Measurements from ENCODE around the gene SRD5A1. TPM values are rescaled to one million over a fixed set of nuclear protein-coding genes. Genes with fewer than 3 reads are reported as not detected.

The SRD5A1 gene
- total RNA-seq, 1 donor from 2014 or later: 14.8 TPM

DNA sequence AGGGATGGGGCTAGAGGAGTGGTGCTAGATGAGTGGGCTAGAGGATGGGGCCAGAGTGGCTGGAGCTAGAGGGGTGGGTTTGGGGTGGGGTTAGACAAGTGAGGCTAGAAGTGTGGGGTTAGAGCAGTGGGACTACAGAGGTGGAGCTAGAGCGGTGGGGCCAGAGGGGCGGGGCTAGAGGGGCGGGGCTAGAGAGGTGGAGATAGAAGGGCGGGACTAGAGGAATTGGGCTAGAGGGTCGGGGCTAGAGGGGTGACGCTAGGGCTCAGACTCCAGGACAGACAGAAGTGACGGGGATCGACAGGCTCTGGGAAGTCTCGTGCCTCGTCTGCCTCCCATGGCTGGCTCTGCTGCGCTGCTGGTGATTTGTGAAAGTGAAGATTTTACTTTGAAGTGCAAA lies 49.0 kb downstream of the SRD5A1 start:
- CTCF ChIA-PET: interaction anchor here (0.7 kb wide), 1 partner anchor 63 kb away, joined by 3 read pairs; no protein-coding TSS in a partner anchor
- POLR2A ChIA-PET: no interaction called here
- no peak overlapping the region for H3K27ac Mint-ChIP-seq
- TF ChIP-seq CTCF (IDR thresholded peaks at IDR 0.05): no peak
- DNase-seq (no peak), ATAC-seq (ENCODE audit: low read depth) (no peak)
- no peaks in the 10 kb centered on the region for H3K9me3 Mint-ChIP-seq
- intact Hi-C loops (cut with micrococcal nuclease): no loop called here
- no peaks in the 10 kb centered on the region for H3K36me3 Mint-ChIP-seq (ENCODE audit: low read depth)
- peaks cover 33% of the 10 kb centered on the region for H3K27me3 Mint-ChIP-seq
- H3K4me1 Mint-ChIP-seq: peaks cover 2% of the 10 kb centered on the region
- no peak overlapping the region for H3K4me3 Mint-ChIP-seq

GRCh38 chr5:6683241-6683640 lies 50.0 kb downstream of the SRD5A1 start:
- Mint-ChIP-seq H3K9me3 (no peaks in the 10 kb centered on the region), H3K27ac (no peak overlapping the region), H3K27me3 (peaks cover 37% of the 10 kb centered on the region), H3K4me3 (no peak overlapping the region), H3K36me3 (ENCODE audit: low read depth) (no peaks in the 10 kb centered on the region), H3K4me1 (peaks cover 2% of the 10 kb centered on the region)
- TF ChIP-seq CTCF (IDR thresholded peaks at IDR 0.05): no peak
- CTCF ChIA-PET: no interaction called here
- POLR2A ChIA-PET: no interaction called here
- ATAC-seq (ENCODE audit: low read depth): no peak
- intact Hi-C loops (cut with micrococcal nuclease): no loop called here
- no peak for DNase-seq

- CTCF ChIA-PET: no interaction called here
- H3K4me1 Mint-ChIP-seq: peaks cover 2% of the 10 kb centered on the region
These were observed 50.8 kb downstream of the SRD5A1 start for GRCh38 chr5:6684075-6684474.

GRCh38 chr5:6686501-6686900 lies 53.3 kb downstream of the SRD5A1 start:
- Mint-ChIP-seq H3K9me3 (no peaks in the 10 kb centered on the region), H3K36me3 (ENCODE audit: low read depth) (no peaks in the 10 kb centered on the region), H3K4me3 (no peak overlapping the region), H3K4me1 (peaks cover 2% of the 10 kb centered on the region), H3K27ac (no peak overlapping the region), H3K27me3 (peaks cover 48% of the 10 kb centered on the region)
- TF ChIP-seq CTCF (IDR thresholded peaks at IDR 0.05): no peak
- intact Hi-C loops (cut with micrococcal nuclease): no loop called here
- no peak for ATAC-seq (ENCODE audit: low read depth)
- no peak for DNase-seq
- ChIA-PET CTCF (interaction anchor here (0.8 kb wide), 1 partner anchor 9 kb away, joined by 3 read pairs; no protein-coding TSS in a partner anchor), POLR2A (interaction anchor here (0.6 kb wide), 1 partner anchor 545 kb away, joined by 8 read pairs; no protein-coding TSS in a partner anchor)

More at GRCh38 chr5:6684075-6684474, 50.8 kb downstream of the SRD5A1 start:
- Mint-ChIP-seq H3K36me3 (ENCODE audit: low read depth) (no peaks in the 10 kb centered on the region), H3K4me3 (no peak overlapping the region), H3K9me3 (no peaks in the 10 kb centered on the region), H3K27ac (no peak overlapping the region), H3K27me3 (peaks cover 38% of the 10 kb centered on the region)
- ATAC-seq (ENCODE audit: low read depth) (no peak), DNase-seq (no peak)
- intact Hi-C loops (cut with micrococcal nuclease): no loop called here
- POLR2A ChIA-PET: no interaction called here
- no peak for TF ChIP-seq CTCF (IDR thresholded peaks at IDR 0.05)

- H3K36me3 Mint-ChIP-seq (ENCODE audit: low read depth): no peaks in the 10 kb centered on the region
- H3K27me3 Mint-ChIP-seq: peaks cover 48% of the 10 kb centered on the region
- H3K4me1 Mint-ChIP-seq: peaks cover 2% of the 10 kb centered on the region
- no peaks in the 10 kb centered on the region for H3K9me3 Mint-ChIP-seq
- DNase-seq (no peak), ATAC-seq (ENCODE audit: low read depth) (no peak)
- TF ChIP-seq CTCF (IDR thresholded peaks at IDR 0.05): no peak
- no peak overlapping the region for H3K27ac Mint-ChIP-seq
- CTCF ChIA-PET: interaction anchor here (0.8 kb wide), 1 partner anchor 9 kb away, joined by 3 read pairs; no protein-coding TSS in a partner anchor
- POLR2A ChIA-PET: interaction anchor here (0.6 kb wide), 2 partner anchors 546 to 1181 kb away, joined by 8 read pairs; no protein-coding TSS in a partner anchor
- no peak overlapping the region for H3K4me3 Mint-ChIP-seq
- intact Hi-C loops (cut with micrococcal nuclease): no loop called here
These were observed 53.7 kb downstream of the SRD5A1 start for GRCh38 chr5:6686915-6687409.
